Activated CD4-positive, CD25-positive, alpha-beta regulatory T cell treated with anti-CD3 and anti-CD28 coated beads, Interleukin-2, amount 50 U/mL, for 72 hours (primary cell): ENCODE measurements around the gene ADGRL2.

Experiments used
- DNase-seq: peaks from one replicate; pipeline ENCODE4 v3.0.0; 2021

The ADGRL2 gene

DNA sequence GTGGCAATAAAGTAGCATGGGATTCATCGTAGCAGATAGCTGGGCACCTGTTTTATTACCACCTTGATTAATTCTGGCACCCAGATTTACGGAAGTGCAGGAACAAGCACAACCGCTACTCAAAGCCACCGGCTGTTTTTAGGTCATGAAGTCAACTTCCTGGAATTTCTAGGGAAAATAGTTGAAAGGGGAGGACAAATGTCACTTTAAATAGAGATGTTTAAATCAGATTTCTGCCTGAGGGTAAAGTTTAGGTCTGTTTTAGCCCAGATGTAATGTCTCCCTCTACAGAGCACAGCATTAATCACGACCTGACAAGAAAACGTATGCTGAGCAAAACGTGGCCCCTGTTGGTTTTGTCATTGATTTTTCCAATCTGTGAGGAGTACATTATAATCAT, 8.0 kb downstream of the ADGRL2 start:
- no peak for DNase-seq

DNA sequence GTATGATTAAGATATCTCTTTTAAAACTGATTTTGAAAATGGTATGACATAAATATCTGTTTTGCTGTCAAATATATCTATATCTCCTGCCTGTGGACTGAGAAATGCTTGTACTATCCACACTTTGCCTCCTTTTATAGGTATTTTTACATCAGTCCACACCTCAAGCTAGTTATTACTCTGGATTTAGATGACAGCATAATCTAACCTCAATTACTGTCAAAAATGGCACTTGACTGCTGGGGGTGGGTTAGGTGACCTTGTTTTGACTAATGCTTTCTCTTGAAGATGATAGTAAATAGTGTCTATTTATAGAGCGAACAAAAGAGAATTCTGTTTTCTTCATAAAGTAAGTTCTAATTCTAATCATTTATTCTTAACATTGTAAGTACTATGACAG, 9.1 kb downstream of the ADGRL2 start:
- no peak for DNase-seq

DNA sequence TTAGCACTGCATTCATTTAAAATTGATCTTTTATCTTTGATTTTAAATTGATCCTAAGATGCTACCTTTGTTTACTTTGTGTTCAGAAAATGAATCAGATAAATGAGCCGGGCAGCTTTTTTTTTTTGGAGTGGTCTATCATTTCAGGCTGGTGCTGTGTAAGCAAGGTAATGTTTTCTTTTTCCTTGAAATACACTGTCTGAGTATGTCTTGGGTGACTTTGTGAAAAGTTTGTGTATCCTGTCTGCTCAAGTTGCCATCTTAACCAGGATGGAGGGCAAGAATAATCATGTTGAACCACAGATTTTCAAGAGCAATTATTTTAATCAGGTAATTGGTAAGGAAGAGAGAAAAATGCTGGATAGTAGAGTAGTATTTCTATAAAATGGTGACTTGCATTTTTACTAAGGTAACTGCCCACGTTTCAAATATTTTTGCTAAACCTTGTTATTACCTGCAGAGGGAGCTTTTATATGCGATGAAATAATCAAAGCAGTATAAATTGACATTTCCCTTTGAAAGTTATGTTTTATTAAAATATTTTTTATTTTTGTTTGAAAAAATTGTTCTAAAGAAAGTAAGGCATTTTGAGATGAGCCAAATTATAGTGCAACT, 11.1 kb downstream of the ADGRL2 start:
- no peak for DNase-seq

DNA sequence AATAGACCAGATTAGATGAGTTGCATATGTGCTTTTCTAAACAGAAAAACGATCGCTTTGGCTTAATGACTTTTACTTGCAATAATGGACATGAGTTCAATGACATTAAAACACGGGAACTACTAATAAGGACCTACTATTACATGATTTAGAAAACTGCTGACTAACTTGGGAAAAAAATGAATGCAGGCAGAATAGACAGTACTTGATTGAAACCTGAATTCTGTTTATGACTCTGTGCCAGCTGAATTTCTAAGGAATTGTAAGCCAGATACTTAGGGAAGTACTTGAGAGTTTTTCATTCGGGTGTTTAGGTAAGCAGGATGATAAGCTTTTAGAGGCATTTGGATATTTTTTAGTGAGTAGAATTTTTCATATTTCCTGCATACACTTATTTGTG, 12.0 kb downstream of the ADGRL2 start:
- DNase-seq = no peak

DNA sequence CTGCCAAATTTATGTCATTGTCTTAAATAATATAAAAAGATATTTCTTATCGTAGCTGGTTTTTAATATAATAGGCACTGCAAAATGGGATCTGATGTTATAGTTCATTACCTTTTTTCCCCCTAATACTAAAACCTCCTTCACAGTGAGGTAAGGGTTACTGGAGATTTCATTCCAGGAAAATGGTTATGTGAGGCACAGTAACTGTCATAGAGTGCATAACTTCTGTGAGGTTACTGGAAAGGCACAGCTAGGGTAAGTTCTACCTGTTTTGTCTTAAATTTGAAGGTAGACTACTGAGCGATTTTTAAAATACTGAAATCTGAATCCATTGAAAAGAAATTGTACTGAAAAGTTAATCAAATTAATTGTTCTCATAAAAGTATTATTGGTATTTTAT, 13.0 kb downstream of the ADGRL2 start:
- DNase-seq = no peak

DNA sequence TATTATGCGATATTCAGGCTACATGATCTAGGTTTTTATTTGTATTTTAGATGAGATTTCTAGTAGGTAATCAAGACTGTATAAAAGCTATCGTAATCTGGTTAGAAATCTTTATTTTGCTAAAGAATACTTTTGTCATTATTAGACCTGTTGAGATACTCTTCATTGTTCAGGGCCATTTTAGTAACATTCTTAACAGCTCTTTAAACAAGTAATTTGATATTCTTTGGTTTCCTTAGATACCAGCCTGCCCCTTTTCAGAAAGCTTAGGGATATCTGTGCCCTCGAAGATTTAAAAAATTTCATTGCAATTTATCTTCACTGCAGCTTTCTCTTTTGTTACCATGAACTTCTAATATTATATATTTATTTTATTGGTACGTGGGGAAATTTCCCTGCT, 18.9 kb downstream of the ADGRL2 start:
- no peak for DNase-seq

DNA sequence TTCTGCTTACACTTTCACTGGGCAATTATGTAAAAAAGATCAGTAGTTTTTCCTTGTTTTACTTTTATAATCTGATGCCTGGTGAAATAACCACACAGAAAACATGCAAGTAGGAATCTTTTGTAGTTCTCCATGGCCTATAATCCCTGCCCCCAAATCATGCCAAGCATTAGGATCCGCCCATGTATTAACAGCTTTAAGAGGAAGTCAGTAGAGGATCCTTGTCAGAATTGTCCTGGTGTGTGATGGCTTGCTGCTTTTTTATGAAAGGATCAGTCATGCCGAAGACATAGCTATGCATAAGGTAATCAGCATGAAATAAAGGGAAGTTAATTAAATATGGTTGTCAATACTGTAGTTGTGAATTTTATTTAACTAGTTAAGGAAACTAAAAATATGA, 20.0 kb downstream of the ADGRL2 start:
- DNase-seq = no peak

DNA sequence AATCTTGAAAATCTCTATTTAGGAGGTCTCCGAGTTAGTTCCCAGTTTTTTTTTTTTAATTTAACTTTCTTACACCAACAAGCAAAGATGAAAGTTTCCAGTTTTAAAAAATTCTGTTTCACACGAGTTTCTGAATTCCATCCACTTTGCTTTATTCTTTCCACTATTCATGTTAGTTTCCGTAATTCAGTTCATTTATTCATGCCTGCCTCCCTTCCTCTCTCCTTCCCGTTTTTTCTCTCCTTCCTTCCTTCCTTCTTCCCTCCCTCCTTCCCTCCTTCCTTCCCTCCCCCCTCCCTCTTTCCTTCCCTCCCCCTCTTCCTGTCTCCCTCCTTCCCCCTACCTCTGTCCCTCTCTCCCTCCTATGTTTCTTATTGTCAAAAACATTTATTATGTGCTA, 22.3 kb downstream of the ADGRL2 start:
- DNase-seq = no peak

DNA sequence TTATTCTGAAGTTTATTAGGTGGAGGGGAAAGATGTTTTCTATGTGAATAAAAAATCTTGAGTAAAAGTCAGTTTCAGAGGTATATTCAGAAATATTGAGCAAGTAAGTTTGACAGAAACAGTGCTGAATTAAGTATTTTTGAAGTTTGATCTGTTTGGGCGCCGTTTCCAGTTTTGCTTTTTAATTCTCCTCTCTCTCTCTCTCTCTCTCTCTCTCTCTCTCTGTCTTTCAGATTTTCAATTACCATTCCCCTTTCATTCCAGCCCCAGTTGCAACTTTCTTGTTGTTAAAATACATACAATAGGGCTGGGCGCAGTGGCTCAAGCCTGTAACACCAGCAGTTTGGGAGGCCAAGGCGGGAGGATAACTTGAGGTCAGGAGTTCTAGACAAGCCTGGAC, 24.0 kb downstream of the ADGRL2 start:
- DNase-seq = no peak

DNA sequence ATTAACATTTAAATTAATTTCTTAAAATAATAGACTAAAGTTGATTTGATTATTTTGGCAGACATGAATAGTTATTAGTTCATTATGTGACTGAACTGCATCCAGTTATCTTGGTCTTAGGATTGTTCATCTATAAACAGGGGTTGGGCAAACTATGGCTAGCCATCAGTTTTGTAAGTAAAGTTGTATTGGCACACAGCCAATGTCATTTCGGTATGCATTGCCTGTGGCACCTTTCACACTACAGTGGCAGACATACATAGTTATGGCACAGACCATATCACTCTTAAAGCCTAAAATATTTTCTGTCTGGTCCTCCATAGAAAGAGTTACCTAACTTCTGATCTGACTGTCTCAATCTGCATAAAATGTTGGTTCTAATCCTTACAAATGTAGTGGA, 27.2 kb downstream of the ADGRL2 start:
- no peak for DNase-seq

DNA sequence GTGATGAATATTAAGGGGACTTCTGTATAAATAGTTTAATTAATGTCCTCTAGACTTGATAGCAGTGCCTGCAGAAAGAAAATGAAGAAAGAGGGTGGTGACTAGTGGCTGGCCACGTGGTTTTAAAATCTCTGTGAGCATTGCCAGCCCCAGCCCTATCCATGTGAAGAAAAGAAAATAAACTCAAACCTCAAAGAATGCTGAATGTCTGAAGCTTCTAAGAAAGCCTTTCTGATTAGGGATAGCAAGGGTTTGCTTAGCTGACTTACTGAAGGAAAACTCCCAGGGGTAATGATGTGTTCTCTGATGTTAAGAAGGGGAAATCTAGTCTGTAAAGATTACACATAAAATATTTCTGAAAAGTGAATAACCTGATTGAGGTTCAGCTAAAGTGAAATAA, 31.8 kb downstream of the ADGRL2 start:
- DNase-seq = no peak

DNA sequence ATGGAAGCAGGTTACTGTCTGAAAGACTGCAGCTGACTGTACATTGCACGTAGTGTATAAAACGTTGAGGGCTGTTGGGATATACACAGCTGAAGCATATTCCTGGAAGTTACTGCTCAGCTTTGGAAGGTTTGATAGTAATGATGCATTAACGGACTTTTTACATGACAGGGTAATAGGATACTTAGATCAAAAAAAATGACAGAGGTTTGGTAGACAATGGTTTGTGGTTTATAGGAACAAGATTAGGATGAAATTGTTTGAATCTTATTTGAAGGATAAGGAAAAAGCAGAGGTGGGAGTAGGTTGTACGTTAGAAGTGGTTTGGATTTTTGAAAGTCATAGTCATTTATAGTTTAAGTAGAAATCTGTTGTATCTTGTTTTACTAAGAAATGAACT, 33.0 kb downstream of the ADGRL2 start:
- no peak for DNase-seq

DNA sequence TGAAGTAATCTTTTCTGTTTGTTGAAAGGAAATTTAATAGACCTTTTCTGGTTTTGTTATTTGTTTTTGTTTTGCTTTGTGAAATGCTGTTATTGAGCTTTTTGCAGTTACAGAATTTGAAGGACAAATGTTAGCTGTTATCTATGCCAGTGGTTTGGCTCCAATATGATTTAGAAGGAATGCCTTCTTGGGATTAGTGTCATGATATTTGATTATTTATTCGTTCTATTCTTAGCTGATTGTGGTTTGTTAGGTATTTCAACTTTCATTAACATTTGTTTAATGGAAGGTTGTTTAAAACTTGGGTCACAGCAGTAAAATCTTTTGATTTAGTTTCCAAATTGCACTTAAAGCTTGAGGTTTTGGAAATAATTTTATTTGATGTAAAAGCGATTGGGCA, 33.5 kb downstream of the ADGRL2 start:
- no peak for DNase-seq

DNA sequence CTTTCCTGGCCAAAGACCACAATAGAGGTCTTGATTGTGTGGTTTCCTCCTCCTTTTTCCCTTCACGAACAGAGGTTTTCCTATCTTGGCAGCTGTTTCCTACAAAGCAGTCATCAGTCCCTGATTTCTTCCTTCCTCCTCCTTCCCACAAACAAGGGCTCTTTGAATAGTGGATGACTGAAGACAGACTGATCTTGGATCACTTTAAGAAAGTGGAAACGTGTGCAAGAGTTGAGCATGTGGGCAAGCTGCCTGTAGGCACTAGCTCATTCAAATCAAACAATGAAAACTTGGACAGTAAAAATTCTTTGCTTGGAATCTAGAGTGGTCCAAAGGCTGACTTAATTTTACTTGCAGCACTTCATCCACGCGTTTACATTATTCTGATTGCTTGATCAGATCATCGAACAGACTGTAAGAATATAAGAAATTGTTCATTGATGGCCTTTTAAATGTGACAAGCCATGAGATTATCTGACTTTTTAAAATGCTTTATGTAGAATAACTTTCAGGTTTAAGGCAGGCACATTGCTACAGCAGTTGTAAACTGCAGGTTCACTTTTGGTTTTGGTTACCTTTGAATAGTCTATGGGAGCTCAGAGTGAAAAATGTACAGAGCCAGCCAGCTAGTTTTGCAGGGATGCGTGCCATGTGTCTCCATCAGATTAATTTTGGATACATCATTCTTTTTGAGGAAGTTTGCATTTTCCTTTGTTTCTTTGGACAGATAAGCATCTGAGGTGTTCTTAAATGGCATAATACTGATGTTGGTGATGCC, 34.4 kb downstream of the ADGRL2 start:
- DNase-seq = no peak

DNA sequence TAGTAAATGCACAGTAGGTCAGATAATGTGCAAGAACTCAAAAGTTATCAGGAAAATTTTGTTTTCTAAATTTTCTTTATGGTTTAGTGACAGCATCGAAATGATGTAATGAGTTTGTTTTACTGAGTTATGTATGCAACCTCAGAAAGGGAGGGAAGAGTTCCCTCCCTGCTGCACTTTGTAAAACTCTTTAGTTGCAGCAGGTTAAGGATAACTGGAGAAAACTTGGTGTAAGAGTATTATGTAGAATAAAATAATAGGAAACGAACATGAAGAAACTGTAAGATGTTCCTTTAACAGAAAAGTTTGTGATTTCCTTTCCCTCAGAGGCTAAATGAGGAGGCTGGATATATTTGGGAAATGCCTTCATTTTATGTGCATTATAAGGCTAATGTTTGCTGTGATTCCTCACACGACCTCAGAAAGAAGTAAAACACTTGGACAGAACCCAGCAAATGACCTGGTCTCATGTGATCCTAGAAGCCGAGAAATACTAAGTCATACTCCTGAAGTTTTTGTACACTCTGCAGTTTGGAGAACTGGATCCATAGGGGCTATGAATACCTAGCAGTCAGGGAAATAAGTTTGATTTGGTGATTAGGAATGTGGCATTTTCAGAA, 35.4 kb downstream of the ADGRL2 start:
- DNase-seq = no peak

DNA sequence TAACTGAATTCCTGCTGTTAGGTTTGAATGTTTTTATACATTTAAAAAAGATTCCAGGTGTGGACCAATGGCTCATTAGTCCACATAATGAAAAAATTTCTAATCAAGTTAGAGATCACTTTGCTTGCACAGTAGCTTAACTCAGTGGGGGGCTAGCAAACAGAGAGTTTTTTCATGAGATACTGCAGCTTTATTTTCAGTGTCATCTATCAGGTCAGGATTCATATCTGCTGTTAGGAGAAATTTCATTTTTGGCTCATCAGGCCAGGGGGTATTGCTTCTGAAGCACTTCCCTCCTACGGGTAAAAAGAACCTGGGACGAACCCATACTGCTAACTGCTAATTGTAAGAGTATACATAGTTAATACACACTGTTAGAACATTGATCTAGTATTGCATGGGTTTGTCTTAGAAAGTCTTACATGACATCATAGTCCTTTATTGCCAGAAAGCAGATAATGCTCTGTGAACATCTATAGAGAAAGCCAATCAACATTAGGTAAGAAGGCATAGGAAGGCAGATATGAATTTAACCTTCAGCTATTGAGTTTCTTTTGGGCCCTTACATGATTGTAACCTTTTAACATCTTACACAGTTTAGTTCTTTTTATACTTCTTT, 38.0 kb downstream of the ADGRL2 start:
- DNase-seq = no peak

DNA sequence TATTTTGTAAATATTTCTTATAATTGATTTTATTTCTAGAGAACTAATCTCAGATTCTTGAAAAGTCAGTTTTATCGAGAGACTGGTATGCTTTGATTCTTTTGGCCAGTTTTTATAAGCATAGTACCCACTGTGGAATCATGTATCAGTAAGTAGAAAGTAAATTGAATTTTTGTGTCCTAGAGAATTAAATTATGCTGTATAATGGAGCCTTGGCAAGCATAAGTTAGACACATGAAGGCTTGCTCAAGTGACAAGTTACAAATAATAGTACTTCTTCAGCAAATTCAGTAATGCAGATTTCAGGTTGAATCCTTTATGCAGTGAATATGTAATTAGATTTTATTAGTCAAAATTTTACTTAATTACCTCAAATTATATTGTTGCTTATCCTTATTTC, 40.1 kb downstream of the ADGRL2 start:
- no peak for DNase-seq

DNA sequence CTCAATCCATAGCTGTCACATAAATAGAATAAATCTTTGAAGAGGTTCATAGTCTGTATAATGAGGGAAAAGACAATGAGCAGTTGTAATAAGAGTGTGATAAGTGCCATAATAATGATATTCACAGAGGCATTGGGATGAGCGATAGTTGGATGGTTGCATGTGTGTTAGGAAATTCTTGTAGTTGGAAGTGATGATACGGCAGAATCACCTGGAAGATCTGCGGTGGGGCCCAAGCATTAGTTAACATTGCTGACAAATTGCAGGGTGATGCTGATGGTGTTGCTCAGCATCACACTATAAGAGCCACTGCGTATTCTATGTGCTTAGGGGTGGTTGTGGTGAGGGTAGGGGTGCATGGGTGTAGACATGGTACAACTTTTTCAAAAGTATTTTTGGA, 41.1 kb downstream of the ADGRL2 start:
- no peak for DNase-seq

DNA sequence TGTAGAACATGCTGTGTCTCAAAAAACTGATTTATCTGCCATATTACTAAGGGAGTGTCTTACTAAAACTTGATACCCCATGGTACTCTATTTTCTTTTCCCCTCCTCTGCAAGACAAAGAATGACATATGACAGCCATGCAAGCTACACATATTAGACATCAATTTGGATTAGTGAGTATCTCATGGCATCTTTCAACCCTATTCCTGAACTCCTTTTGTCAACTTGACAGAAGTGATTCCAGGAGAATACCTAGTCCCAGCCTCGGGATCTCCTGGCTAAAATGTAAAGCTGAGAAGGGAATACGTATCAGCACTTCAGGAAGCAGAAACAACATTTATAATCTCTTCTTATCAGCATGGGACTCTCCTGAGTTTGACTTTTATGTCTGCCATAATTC, 43.7 kb downstream of the ADGRL2 start:
- DNase-seq = no peak

DNA sequence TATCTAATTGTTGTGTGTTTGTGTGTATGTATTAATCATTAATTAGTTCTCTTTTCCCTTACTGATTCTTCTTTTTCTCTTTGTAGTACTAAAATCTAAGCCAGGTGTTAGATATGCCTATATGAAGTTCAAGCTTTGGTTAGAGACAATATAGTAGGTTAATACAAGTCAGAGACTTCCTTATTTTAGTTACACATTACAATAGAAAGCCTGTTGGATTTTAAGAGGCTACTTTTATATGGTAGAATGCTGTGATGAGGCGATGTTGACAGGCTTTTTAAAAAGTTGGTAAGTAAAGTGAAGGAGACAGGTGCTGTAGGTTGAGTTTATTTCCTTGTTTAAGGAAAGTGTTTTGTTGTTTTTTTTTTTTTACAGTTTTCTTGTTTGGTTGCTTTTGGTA, 45.9 kb downstream of the ADGRL2 start:
- no peak for DNase-seq

DNA sequence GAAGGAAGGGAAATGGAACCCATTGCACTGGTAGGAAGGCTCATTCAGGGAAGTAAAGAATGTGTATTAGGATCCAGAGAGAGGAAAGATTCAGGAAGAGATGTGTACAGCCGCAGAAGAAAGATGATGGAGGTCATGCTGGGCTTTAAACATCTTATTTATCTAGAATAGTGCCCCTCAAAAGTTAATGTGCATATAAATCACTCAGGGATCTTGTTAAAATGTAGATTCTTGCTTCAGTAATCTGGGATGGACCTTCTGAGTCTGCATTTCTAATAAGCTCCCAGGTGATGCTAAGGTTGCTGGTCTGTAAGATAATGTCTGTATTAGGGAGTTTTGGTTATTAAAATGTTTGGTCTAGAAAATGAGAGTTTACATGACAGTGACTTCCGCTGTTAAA, 46.3 kb downstream of the ADGRL2 start:
- DNase-seq = no peak

DNA sequence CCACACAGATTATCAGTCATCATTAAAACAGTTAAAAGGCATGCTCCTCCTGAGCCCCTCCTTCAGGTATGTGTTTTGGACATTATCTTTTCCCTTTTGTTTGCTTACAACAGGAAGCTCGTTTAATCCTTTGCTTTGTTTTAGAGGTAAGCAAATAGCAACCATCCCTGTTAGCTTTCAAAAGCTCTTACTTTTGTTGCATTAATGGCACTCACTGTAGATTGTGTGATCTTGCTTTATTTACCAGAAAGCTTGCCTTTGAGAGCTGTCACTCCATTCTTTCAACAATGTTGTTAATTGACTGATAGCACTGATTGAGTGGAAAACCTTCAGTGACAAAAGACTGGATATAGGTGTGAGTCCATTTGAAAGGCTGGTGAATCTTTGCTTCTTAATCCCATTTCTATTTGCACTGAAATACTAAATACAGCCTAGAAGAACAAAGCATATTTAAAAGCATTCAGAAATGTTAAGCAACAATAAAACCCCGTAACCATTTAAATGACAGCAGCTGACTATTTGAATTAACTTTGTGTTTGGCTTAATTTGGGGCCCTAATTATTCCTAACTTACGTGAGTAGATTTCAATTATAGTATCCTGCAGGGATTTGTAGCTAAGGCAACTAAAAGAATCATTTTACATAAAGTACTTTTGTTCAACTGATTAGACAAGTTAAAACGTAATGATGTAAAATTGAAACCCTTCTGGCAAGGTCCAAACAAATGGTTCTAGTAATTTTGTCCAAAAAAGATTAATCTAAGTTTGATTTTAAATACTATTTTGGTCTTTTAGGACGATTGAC, 48.3 kb downstream of the ADGRL2 start:
- DNase-seq = no peak

DNA sequence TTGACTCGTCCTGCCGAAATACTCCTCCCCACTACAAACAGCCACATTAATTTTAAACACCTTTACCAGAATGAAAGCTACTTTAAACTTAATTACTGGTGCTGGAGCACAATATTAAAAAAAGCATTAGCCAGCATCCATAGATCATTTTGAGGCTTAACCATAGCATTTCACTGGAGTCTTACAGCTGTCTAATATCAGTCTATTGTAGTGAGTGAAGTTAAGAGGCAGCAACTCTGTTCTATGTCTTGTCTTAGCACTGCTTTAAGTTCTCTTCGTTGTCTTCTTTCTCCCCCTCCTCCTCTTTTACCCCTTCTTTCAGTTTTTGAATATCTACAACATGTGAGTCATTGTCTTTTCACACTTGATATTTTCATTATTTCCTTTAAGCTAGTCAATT, 49.3 kb downstream of the ADGRL2 start:
- no peak for DNase-seq
